ENCODE measurements around the gene KANTR.

The KANTR gene

GRCh38 chrX:53081925-53082772 lies 11.8 kb upstream of the KANTR start, which contains the start of gene TSPYL2:
Gene TSPYL2 (plus strand): TSS chrX:53082367. CDS start chrX:53082499, 132 bp downstream.
- peak; percentile 90 for FAIRE-seq

GRCh38 chrX:53082773-53083616 lies 10.9 kb upstream of the KANTR start:
- FAIRE-seq = no peak

- no peak for FAIRE-seq
Measured at GRCh38 chrX:53084043-53084570, 9.8 kb upstream of the KANTR start.

- no peak for FAIRE-seq
Measured at GRCh38 chrX:53084863-53085262, 9.1 kb upstream of the KANTR start.

GRCh38 chrX:53085661-53086229 lies 8.2 kb upstream of the KANTR start:
- FAIRE-seq = no peak

- no peak for FAIRE-seq
Measured at GRCh38 chrX:53086464-53086863, 7.5 kb upstream of the KANTR start.

- FAIRE-seq = no peak
Measured at GRCh38 chrX:53087388-53087831, 6.5 kb upstream of the KANTR start.

GRCh38 chrX:53088136-53088974 lies 5.6 kb upstream of the KANTR start:
- no peak for FAIRE-seq

GRCh38 chrX:53089224-53089842 lies 4.6 kb upstream of the KANTR start:
- FAIRE-seq = peak; percentile 54

GRCh38 chrX:53089925-53090324 lies 4.0 kb upstream of the KANTR start:
- no peak for FAIRE-seq

- FAIRE-seq = no peak
Measured at GRCh38 chrX:53091354-53091753, 2.6 kb upstream of the KANTR start.

- no peak for FAIRE-seq
Measured at GRCh38 chrX:53093177-53093655, 726 bp upstream of the KANTR start.

- FAIRE-seq = no peak
Measured at GRCh38 chrX:53094582-53094905, 602 bp downstream of the KANTR start.

GRCh38 chrX:53095796-53096195 lies 1.9 kb downstream of the KANTR start:
- no peak for FAIRE-seq

- no peak for FAIRE-seq
Measured at GRCh38 chrX:53114864-53115549, 21.1 kb downstream of the KANTR start.

GRCh38 chrX:53115550-53115874 lies 21.6 kb downstream of the KANTR start:
- no peak for FAIRE-seq

- FAIRE-seq = no peak
Measured at GRCh38 chrX:53116101-53116500, 22.2 kb downstream of the KANTR start.

- FAIRE-seq = no peak
Measured at GRCh38 chrX:53122013-53122412, 28.1 kb downstream of the KANTR start.

- no peak for FAIRE-seq
Measured at GRCh38 chrX:53125506-53125905, 31.6 kb downstream of the KANTR start.

- FAIRE-seq = no peak
Measured at GRCh38 chrX:53126377-53126776, 32.4 kb downstream of the KANTR start.

GRCh38 chrX:53128097-53128749 lies 34.3 kb downstream of the KANTR start:
- no peak for FAIRE-seq
